ENCODE measurements around the gene CHD5. TPM values are rescaled to one million over a fixed set of nuclear protein-coding genes. Genes with fewer than 3 reads are reported as not detected.

Gene CHD5
- total RNA-seq, 1 experiment from 2014 or later: 1.6 TPM

DNA sequence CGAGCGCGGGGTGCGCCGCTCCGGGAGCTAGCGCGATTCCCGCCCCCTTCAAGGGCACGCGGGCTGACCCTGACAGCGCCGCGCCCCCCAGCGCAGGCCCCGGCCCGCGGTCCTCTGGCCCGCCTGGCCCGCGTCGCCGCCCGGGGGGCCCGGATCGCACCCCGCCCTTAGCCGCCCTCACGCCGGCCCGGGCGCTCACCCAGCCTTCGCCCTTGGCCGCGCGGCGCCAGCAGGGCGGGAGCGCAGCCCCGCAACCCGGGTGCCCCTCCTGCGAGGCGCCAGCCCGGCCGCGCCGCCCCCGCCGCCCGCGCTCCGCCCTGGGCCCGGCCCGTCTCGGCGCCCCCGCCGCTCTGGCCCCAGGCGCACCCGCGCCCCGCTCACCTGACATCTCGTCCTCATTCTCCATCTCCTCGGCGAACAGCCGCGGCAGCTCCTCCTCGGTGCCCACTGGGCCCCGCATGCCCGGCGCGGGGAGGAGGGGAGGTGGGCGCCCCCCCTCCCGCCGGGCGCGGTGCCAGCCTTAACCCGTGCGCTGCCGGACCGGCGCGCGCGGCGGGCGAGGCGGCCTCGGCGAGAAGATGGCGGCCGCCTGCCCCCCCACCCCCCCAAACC, 451 bp downstream of the CHD5 start:
- no peaks in the 10 kb centered on the region for H3K79me2 ChIP-seq (ENCODE audit: insufficient read depth, low read length)

More for the DNA sequence above, 451 bp downstream of the CHD5 start:
- Histone ChIP-seq H2BK5ac (ENCODE audit: insufficient read length, low read length) (no peak overlapping the region), H2BK12ac (ENCODE audit: insufficient read length, low read depth, low read length) (no peak overlapping the region), H3K27me3 (ENCODE audit: insufficient read depth, low read length) (peaks cover 14% of the 10 kb centered on the region; the same call in 1 of the 2 replicates), H2BK20ac (ENCODE audit: low read depth, low read length, poor library complexity, severe bottlenecking) (no peak overlapping the region), H3K56ac (ENCODE audit: insufficient read length, low read depth, low read length) (no peak overlapping the region), H3K9ac (ENCODE audit: extremely low read depth, insufficient read length, low read length) (no peak overlapping the region), H2BK15ac (ENCODE audit: low read depth, low read length) (no peak overlapping the region), H2BK120ac (ENCODE audit: low read depth, low read length, poor library complexity, severe bottlenecking) (no peak overlapping the region), H4K91ac (ENCODE audit: insufficient read length, low read depth, low read length) (no peak overlapping the region), H2AK5ac (ENCODE audit: insufficient read length, low read length) (no peak overlapping the region), H3K23me2 (ENCODE audit: insufficient read length, low read depth, low read length, poor library complexity, severe bottlenecking) (no peaks in the 10 kb centered on the region), H3K4me1 (ENCODE audit: insufficient read depth, low read length) (no peaks in the 10 kb centered on the region), H3K4ac (ENCODE audit: low read depth, low read length) (no peak overlapping the region), H4K5ac (ENCODE audit: insufficient read length, low read depth, low read length) (no peak overlapping the region), H2AFZ (ENCODE audit: low read length) (no peak overlapping the region), H3K18ac (ENCODE audit: insufficient read length, low read depth, low read length) (no peak overlapping the region), H4K8ac (replicated peaks; ENCODE audit: insufficient read length, low read depth, low read length) (no peak overlapping the region), H3T11ph (ENCODE audit: low read length) (no peak overlapping the region), H3K79me1 (ENCODE audit: insufficient read depth, low read depth, low read length, poor library complexity, severe bottlenecking) (no peaks in the 10 kb centered on the region), H3K27ac (ENCODE audit: insufficient read length, low read depth, low read length) (no peak overlapping the region), H3K14ac (ENCODE audit: insufficient read depth, low read length) (no peak overlapping the region), H3K4me2 (ENCODE audit: insufficient read depth, insufficient read length, low read length) (no peak overlapping the region), H4K20me1 (ENCODE audit: control insufficient read depth, insufficient read depth, insufficient read length) (no peaks in the 10 kb centered on the region), H3K23ac (ENCODE audit: insufficient read length, low read depth, low read length) (no peak overlapping the region), H3K9me3 (ENCODE audit: control insufficient read depth, low read depth, low read length) (no peaks in the 10 kb centered on the region)
- peaks cover 26 to 29% of the 10 kb centered on the region in 2 experiments for H3K4me1 Mint-ChIP-seq
- H3K27me3 Mint-ChIP-seq (ENCODE audit: low read depth): peaks cover 35% of the 10 kb centered on the region
- TF ChIP-seq CTCF (conservative IDR thresholded peaks at IDR 0.05): no peak
- WGBS (ENCODE audit: extremely low coverage, insufficient read length, low lambda C conversion rate): no CpG with 5 or more reads among the region's 92 CpGs
- H3K9me3 Mint-ChIP-seq: no peaks in the 10 kb centered on the region
- DNase-seq: no peak
- H3K36me3 Mint-ChIP-seq (ENCODE audit: insufficient read depth in 1 of 3, low read depth in 3 of 3): peaks cover 0 to 5% (median 0%) of the 10 kb centered on the region in 3 experiments; a peak in 2 of 7 replicates
- no peak overlapping the region for H3K27ac Mint-ChIP-seq
- peak overlapping the region; percentile 40 to 69; a peak in 3 of 5 replicates for H3K4me3 Mint-ChIP-seq
